Fibroblast of pulmonary artery (primary cell): ENCODE results near the gene CAMSAP3.

Experiments used
- DNase-seq: peaks from one replicate; pipeline ENCODE4 v3.0.0-alpha.2; 2010; ENCODE audit warnings: low read depth
- H3K4me3 ChIP-seq: replicated peaks from 2 replicates; pipeline ENCODE4 v1.5.1; 2011; ENCODE audit warnings: low read depth, mild to moderate bottlenecking, control low read depth, low read length, moderate library complexity
- CTCF ChIP-seq: IDR thresholded peaks from 2 replicates; pipeline ENCODE4 v1.5.1; 2011; ENCODE audit warnings: mild to moderate bottlenecking, control low read depth, low read length, inconsistent platforms; ENCODE audit errors: missing control alignments

The CAMSAP3 gene

DNA sequence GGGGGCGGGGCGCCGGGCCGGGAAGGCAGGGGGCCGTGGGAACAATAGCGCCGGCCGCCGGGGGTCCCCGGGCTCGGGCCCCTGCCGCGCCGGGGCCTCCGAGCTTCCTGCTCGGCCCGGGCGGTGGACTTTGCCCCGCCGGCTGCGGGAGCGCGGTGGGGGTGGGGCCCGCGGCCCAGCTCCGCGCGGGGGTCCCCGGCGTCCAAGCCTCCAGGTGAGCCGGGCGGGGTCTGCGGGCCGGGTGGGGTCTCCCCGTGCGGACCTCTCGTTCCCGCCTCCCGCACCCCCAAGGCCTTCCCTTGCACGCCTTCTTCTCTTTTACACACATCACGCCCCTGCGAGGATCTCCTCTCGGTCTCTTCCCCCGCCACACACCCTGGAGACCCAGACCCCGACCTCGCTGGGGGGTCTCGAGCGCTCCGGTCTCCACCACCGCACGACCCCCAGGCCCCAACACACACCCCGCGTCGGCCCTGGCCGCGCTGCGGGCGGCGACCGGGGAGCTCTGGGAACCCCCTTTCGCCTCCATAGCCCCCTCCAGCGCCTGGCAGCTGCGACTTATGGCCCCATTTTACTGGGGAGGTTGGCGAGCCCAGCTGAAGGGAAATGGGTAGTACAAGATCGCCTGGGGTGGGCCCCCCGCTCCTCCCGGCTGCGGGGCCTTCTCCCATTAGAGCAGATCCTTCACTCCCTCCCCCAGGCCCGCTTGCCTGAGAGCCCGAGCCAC is 711 bp downstream of the CAMSAP3 start:
- TF ChIP-seq CTCF: no peak
- H3K4me3 ChIP-seq: no peak overlapping the region
- DNase-seq: no peak

DNA sequence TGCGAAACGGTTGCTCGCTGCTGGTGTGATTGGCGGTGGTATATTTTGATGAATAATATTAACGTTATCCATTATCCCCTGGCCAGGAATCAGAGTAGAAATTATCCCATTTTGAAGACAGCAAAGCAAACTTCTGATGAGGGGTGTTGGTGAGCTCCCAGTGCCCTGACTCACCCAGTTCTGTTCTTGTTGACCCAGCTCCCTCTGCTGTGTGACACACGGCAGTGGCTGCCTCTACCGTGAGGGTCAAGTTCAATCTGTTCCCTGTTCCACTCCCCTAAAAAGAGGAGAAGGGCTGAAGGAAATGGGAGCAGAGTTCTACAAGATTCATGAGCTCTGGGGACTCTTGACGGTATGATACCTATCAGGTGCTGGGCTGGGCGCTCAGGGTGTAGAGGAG is 2.0 kb downstream of the CAMSAP3 start:
- DNase-seq: no peak
- no peak overlapping the region for H3K4me3 ChIP-seq
- TF ChIP-seq CTCF: no peak

DNA sequence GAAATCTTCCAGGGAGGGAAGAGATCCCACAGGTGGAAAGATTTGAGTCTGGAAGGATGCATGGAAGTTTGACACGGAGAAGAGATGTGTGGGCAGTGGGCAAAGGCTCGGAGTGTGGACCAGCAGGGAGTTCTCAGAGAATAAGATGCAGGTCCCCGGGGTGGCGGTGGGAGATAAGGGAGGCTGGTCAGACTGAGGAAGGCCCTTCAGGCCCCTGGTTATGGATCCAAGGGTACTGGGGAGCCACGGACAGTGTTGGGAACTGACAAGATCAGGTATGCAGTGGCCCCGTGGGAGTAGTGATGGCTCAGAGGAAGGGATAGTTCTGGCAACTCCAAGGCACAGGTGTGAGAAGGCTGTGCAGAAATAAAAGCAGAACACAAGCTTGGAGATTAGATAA is 2.5 kb downstream of the CAMSAP3 start:
- no peak overlapping the region for H3K4me3 ChIP-seq
- no peak for TF ChIP-seq CTCF
- DNase-seq: no peak

GRCh38 chr19:7600721-7601120 is 5.1 kb downstream of the CAMSAP3 start:
- H3K4me3 ChIP-seq: no peak overlapping the region
- no peak for TF ChIP-seq CTCF
- DNase-seq: no peak

DNA sequence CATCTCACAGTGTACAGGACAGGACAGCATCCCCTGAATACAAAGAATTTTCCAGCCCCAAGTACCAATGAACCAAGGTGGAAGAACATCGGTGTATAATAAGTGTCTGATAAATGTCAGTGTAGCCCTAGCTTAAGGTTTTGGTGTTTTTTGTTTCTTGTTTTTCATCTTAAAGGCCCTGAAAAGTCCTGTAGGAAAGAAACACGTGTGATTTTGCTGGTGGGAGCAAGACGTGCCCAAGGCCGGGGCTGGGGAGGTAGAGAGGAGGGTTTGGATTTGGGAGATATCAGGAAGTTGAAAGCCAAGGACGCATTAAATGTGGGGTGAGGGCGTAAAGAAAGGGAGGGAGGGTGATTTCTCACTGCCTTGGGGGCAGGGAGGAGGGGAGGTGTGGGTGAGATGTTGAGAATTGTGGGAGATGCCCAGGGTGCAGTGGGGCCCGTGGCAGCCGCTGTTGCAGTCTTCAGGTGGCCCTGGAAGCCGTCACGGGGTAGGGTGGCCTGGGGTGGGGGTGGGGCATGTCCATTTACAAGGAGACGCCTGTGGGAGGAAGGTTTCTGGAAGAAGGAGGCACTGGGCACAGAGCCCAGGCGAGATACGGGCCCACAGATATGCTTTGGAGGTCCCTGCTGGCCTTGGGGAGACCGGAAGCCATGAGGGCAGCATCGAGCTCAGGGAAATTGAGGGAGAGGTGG is 6.7 kb downstream of the CAMSAP3 start:
- no peak for TF ChIP-seq CTCF
- H3K4me3 ChIP-seq: no peak overlapping the region
- DNase-seq: peak; percentile 48

DNA sequence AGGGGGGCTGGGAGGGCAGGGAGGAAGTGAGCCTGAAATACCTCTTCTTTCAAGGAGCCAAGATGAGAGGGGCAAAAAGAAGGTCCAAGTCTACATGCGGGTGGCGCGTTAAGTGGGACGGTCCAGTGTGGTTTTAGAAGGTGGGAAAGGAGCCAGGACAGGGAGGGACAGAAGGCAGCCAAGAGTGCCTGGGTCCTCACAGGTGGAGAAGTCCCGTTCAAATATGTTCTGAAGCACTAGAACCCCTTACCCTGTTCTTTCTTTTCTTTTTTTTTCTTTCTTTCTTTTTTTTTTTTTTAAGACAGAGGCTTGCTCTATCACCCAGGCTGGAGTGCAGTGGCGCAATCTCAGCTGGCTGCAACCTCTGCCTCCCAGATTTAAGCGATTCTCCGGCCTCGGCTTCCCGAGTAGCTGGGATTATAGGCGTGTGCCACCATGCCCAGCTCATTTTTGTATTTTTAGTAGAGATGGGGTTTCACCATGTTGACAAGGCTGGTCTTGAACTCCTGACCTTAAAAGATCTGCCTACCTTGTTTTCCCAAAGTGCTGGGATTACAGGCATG is 7.4 kb downstream of the CAMSAP3 start:
- H3K4me3 ChIP-seq: no peak overlapping the region
- peak; percentile 31 for DNase-seq
- no peak for TF ChIP-seq CTCF
